ENCODE data around the gene POLR2E. TPM values are rescaled to one million over a fixed set of nuclear protein-coding genes. Genes with fewer than 3 reads are reported as not detected.

Gene POLR2E
- total and polyA plus RNA-seq, 2 of the 13 experiments (the other 11 are each of a cell fraction or from before 2014, with no cell fraction given), result 140 to 272 TPM

- TF ChIP-seq TFAP4 (IDR thresholded peaks at IDR 0.05; ENCODE audit: borderline replicate concordance, low read depth) (peak; percentile 13; the same call in 1 of the 2 replicates), ZNF264 (CRISPR knock-in tag; IDR thresholded peaks at IDR 0.05) (peak; percentile 73; the same call in 1 of the 2 replicates), KLF15 (CRISPR knock-in tag; IDR thresholded peaks at IDR 0.05; ENCODE audit: borderline replicate concordance) (0 out of 2 replicates have a peak, but pooled peaks have one; percentile 24), ZNF546 (CRISPR knock-in tag; conservative IDR thresholded peaks at IDR 0.05) (no peak), ZNF891 (CRISPR knock-in tag; IDR thresholded peaks at IDR 0.05) (peak; percentile 49; the same call in 1 of the 2 replicates), ZNF639 (CRISPR knock-in tag; conservative IDR thresholded peaks at IDR 0.05) (0 out of 2 replicates have a peak, but pooled peaks have one; percentile 36), ZNF75D (CRISPR knock-in tag; IDR thresholded peaks at IDR 0.05; ENCODE audit: borderline replicate concordance) (no peak), ZNF224 (CRISPR knock-in tag; IDR thresholded peaks at IDR 0.05) (peak; percentile 94; the same call in 1 of the 2 replicates), PHF8 (CRISPR knock-in tag; IDR thresholded peaks at IDR 0.05) (peak; percentile 60), GRHL1 (CRISPR knock-in tag; conservative IDR thresholded peaks at IDR 0.05) (no peak), CSRNP1 (CRISPR knock-in tag; IDR thresholded peaks at IDR 0.05) (peak; percentile 97), ZNF441 (CRISPR knock-in tag; IDR thresholded peaks at IDR 0.05; ENCODE audit: borderline replicate concordance) (peak; percentile 85; the same call in 1 of the 2 replicates), RBFOX2 (IDR thresholded peaks at IDR 0.05; ENCODE audit: low read depth, low read length) (peak; percentile 77), DZIP1 (CRISPR knock-in tag; IDR thresholded peaks at IDR 0.05) (peak; percentile 91), HNF4G (IDR thresholded peaks at IDR 0.05; ENCODE audit: borderline replicate concordance, low read depth, low read length) (no peak), HNF4G (CRISPR knock-in tag; IDR thresholded peaks at IDR 0.05; ENCODE audit: borderline replicate concordance, low read depth) (no peak), LBX2 (CRISPR knock-in tag; IDR thresholded peaks at IDR 0.05; ENCODE audit: borderline replicate concordance) (peak; percentile 90; the same call in 1 of the 2 replicates), ZNF501 (CRISPR knock-in tag; IDR thresholded peaks at IDR 0.05) (peak; percentile 87)
Measured at GRCh38 chr19:1050989-1051788, 44.0 kb downstream of the POLR2E start (continued).
